HepG2 (cell line): ENCODE measurements around the gene SEPTIN10. TPM values are rescaled to one million over a fixed set of nuclear protein-coding genes. Genes with fewer than 3 reads are reported as not detected.

Experiments
- CCAR2 ChIP-seq: fragments of 200-400 bp; formaldehyde crosslinking; optimal IDR thresholded peaks from 2 replicates; pipeline ENCODE3; 2018; ENCODE audit warnings: low read depth, mild to moderate bottlenecking, low read length, moderate library complexity
- HMG20B ChIP-seq: conservative IDR thresholded peaks from 2 replicates; pipeline ENCODE4 v1.6.1; 2016; ENCODE audit warnings: missing genetic modification reagents, missing compliant biosample characterization
- HMGA1 ChIP-seq: sonication (generic); formaldehyde crosslinking; conservative IDR thresholded peaks from 2 replicates; pipeline ENCODE4 v1.4.0; 2020; ENCODE audit warnings: missing genetic modification reagents
- JUND ChIP-seq: sonication (generic); formaldehyde crosslinking; IDR thresholded peaks from 2 replicates; pipeline ENCODE4 v1.8.0; 2022; ENCODE audit warnings: mild to moderate bottlenecking, missing genetic modification reagents
- KAT8 ChIP-seq: IDR thresholded peaks from 2 replicates; pipeline ENCODE4 v1.6.1; 2016; ENCODE audit warnings: missing genetic modification reagents, missing compliant biosample characterization
- NFE2L2 ChIP-seq: fragments of 150-350 bp; IDR thresholded peaks from 2 replicates; pipeline ENCODE4 v1.6.1; 2014; ENCODE audit warnings: low read length
- PCBP2 ChIP-seq: fragments of 200-400 bp; formaldehyde crosslinking; optimal IDR thresholded peaks from 2 replicates; pipeline ENCODE3; 2018; ENCODE audit warnings: low read length, low read depth; ENCODE audit not compliant: poor library complexity, severe bottlenecking
- RARG ChIP-seq: sonication (generic); formaldehyde crosslinking; IDR thresholded peaks from 2 replicates; pipeline ENCODE4 v1.4.0; 2020; ENCODE audit warnings: low read depth, mild to moderate bottlenecking, missing genetic modification reagents
- TBP ChIP-seq: sonication (generic); formaldehyde crosslinking; IDR thresholded peaks from 2 replicates; pipeline ENCODE4 v1.5.0; 2020; ENCODE audit warnings: missing genetic modification reagents
- ZNF10 ChIP-seq: sonication (generic); formaldehyde crosslinking; IDR thresholded peaks from 2 replicates; pipeline ENCODE4 v1.4.0; 2020; ENCODE audit warnings: mild to moderate bottlenecking, low read depth, missing genetic modification reagents, borderline replicate concordance
- ZNF337 ChIP-seq: sonication (generic); formaldehyde crosslinking; IDR thresholded peaks from 2 replicates; pipeline ENCODE4 v1.5.1; 2020; ENCODE audit warnings: missing genetic modification reagents, low read depth, mild to moderate bottlenecking, borderline replicate concordance
- ZNF44 ChIP-seq: sonication (generic); formaldehyde crosslinking; IDR thresholded peaks from 2 replicates; pipeline ENCODE4 v1.5.1; 2020; ENCODE audit warnings: mild to moderate bottlenecking, missing genetic modification reagents
- ZNF816 ChIP-seq: sonication (generic); formaldehyde crosslinking; IDR thresholded peaks from 2 replicates; pipeline ENCODE4 v1.8.0; 2022; ENCODE audit warnings: missing genetic modification reagents, mild to moderate bottlenecking, borderline replicate concordance
- polyA plus RNA-seq, 8 experiments: library from polyadenylated mRNA; depleted of rRNA in 3 of 8; stranded (reverse) in 7 of 8; unstranded in 1 of 8; fragments of >200 nt; fragmentation: Illumina TruSeq in 4 of 8; extraction: Trizol in 4 of 8; gene quantifications; 2 replicates each; pipeline versions ENCODE4 v1.2.1 to v1.2.3, GENCODE V29; 2011 to 2016; ENCODE audit warnings: low read depth in 4 of 8, missing spikeins in 1 of 8, mixed read lengths in 1 of 8; ENCODE audit not compliant: insufficient read depth in 1 of 8
- total RNA-seq, 5 experiments: library from RNA; depleted of rRNA; stranded (reverse); fragments of >200 nt; fragmentation: Illumina TruSeq; extraction: Trizol; gene quantifications; 2 replicates each; pipeline ENCODE4 v1.2.3, GENCODE V29; 2016; ENCODE audit warnings: low read depth in 1 of 5
- TF ChIP-seq, protein P1 (sequence below): sonication (generic); formaldehyde crosslinking; IDR thresholded peaks from 2 replicates; pipeline ENCODE4 v1.9.0; 2021; ENCODE audit warnings: missing genetic modification reagents, mild to moderate bottlenecking, borderline replicate concordance
- TF ChIP-seq, protein P2 (sequence below): sonication (generic); formaldehyde crosslinking; IDR thresholded peaks from 2 replicates; pipeline ENCODE4 v1.5.0; 2020; ENCODE audit warnings: mild to moderate bottlenecking, missing genetic modification reagents
- TF ChIP-seq, protein P3 (sequence below): sonication (generic); formaldehyde crosslinking; IDR thresholded peaks from 2 replicates; pipeline ENCODE4 v1.4.0; 2020; ENCODE audit warnings: missing genetic modification reagents

SEPTIN10 gene
- total and polyA plus RNA-seq, 2 of the 13 experiments (the other 11 are each of a cell fraction or from before 2014, with no cell fraction given), result 45.8 to 67.5 TPM

GRCh38 chr2:109630441-109631430 lies 17.0 kb upstream of the SEPTIN10 start (continued):
- no peak for TF ChIP-seq HMGA1 (CRISPR knock-in tag)
- TF ChIP-seq RARG (CRISPR knock-in tag), result no peak
- TF ChIP-seq TBP (CRISPR knock-in tag), result no peak
- no peak for TF ChIP-seq ZNF44
- TF ChIP-seq HMG20B, result no peak
- no peak for TF ChIP-seq ZNF337 (CRISPR knock-in tag)
- TF ChIP-seq PCBP2, result no peak
- TF ChIP-seq ZNF816 (CRISPR knock-in tag), result no peak
- TF ChIP-seq JUND (CRISPR knock-in tag), result no peak
- no peak for TF ChIP-seq NFE2L2
- TF ChIP-seq, protein P1, sequence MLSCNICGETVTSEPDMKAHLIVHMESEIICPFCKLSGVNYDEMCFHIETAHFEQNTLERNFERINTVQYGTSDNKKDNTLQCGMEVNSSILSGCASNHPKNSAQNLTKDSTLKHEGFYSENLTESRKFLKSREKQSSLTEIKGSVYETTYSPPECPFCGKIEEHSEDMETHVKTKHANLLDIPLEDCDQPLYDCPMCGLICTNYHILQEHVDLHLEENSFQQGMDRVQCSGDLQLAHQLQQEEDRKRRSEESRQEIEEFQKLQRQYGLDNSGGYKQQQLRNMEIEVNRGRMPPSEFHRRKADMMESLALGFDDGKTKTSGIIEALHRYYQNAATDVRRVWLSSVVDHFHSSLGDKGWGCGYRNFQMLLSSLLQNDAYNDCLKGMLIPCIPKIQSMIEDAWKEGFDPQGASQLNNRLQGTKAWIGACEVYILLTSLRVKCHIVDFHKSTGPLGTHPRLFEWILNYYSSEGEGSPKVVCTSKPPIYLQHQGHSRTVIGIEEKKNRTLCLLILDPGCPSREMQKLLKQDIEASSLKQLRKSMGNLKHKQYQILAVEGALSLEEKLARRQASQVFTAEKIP (CRISPR knock-in tag), result no peak
- TF ChIP-seq ZNF10 (CRISPR knock-in tag), result no peak
- TF ChIP-seq, protein P2, sequence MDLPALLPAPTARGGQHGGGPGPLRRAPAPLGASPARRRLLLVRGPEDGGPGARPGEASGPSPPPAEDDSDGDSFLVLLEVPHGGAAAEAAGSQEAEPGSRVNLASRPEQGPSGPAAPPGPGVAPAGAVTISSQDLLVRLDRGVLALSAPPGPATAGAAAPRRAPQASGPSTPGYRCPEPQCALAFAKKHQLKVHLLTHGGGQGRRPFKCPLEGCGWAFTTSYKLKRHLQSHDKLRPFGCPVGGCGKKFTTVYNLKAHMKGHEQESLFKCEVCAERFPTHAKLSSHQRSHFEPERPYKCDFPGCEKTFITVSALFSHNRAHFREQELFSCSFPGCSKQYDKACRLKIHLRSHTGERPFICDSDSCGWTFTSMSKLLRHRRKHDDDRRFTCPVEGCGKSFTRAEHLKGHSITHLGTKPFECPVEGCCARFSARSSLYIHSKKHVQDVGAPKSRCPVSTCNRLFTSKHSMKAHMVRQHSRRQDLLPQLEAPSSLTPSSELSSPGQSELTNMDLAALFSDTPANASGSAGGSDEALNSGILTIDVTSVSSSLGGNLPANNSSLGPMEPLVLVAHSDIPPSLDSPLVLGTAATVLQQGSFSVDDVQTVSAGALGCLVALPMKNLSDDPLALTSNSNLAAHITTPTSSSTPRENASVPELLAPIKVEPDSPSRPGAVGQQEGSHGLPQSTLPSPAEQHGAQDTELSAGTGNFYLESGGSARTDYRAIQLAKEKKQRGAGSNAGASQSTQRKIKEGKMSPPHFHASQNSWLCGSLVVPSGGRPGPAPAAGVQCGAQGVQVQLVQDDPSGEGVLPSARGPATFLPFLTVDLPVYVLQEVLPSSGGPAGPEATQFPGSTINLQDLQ (CRISPR knock-in tag), result no peak
- no peak for TF ChIP-seq CCAR2
- peak; percentile 49; the same call in 1 of the 2 replicates for TF ChIP-seq KAT8 (CRISPR knock-in tag)
- TF ChIP-seq, protein P3, sequence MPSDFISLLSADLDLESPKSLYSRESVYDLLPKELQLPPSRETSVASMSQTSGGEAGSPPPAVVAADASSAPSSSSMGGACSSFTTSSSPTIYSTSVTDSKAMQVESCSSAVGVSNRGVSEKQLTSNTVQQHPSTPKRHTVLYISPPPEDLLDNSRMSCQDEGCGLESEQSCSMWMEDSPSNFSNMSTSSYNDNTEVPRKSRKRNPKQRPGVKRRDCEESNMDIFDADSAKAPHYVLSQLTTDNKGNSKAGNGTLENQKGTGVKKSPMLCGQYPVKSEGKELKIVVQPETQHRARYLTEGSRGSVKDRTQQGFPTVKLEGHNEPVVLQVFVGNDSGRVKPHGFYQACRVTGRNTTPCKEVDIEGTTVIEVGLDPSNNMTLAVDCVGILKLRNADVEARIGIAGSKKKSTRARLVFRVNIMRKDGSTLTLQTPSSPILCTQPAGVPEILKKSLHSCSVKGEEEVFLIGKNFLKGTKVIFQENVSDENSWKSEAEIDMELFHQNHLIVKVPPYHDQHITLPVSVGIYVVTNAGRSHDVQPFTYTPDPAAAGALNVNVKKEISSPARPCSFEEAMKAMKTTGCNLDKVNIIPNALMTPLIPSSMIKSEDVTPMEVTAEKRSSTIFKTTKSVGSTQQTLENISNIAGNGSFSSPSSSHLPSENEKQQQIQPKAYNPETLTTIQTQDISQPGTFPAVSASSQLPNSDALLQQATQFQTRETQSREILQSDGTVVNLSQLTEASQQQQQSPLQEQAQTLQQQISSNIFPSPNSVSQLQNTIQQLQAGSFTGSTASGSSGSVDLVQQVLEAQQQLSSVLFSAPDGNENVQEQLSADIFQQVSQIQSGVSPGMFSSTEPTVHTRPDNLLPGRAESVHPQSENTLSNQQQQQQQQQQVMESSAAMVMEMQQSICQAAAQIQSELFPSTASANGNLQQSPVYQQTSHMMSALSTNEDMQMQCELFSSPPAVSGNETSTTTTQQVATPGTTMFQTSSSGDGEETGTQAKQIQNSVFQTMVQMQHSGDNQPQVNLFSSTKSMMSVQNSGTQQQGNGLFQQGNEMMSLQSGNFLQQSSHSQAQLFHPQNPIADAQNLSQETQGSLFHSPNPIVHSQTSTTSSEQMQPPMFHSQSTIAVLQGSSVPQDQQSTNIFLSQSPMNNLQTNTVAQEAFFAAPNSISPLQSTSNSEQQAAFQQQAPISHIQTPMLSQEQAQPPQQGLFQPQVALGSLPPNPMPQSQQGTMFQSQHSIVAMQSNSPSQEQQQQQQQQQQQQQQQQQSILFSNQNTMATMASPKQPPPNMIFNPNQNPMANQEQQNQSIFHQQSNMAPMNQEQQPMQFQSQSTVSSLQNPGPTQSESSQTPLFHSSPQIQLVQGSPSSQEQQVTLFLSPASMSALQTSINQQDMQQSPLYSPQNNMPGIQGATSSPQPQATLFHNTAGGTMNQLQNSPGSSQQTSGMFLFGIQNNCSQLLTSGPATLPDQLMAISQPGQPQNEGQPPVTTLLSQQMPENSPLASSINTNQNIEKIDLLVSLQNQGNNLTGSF (CRISPR knock-in tag), result no peak
